AG04450 (cell line): ENCODE measurements around the gene BZW2. TPM values are rescaled to one million over a fixed set of nuclear protein-coding genes. Genes with fewer than 3 reads are reported as not detected.
"Not testable (repeated sequence)": the region's sequence is repeated elsewhere in the genome, so short reads cannot be mapped to it uniquely, and the experiment has no call there.

ENCODE experiments used
- CTCF ChIA-PET: fragments of 300-600, 350-600 bp; formaldehyde crosslinking; extraction: SDS; loops from one replicate; lab custom pipeline; 2022; ENCODE audit warnings: antibody characterized with exemption, inconsistent platforms; lab: Charles Lee
- POLR2A ChIA-PET: fragments of 350-600 bp; formaldehyde crosslinking; extraction: SDS; loops from one replicate; lab custom pipeline; 2021; ENCODE audit warnings: antibody characterized with exemption, inconsistent platforms; lab: Yijun Ruan, JAX
- DNase-seq: peaks from one replicate; pipeline ENCODE4 v3.0.0-alpha.2; 2011; ENCODE audit warnings: low read depth, low spot score
- H3K27ac ChIP-seq: one replicate; pipeline ENCODE4 v1.5.1; 2012; ENCODE audit warnings: low read depth, low read length, control low read depth
- H3K27me3 ChIP-seq: one replicate; pipeline ENCODE4 v1.6.0; 2012; ENCODE audit warnings: low read length; ENCODE audit not compliant: control insufficient read depth, insufficient read depth
- H3K4me3 ChIP-seq: 2 replicates; pipeline ENCODE4 v1.5.1; 2011; ENCODE audit warnings: mild to moderate bottlenecking, low read depth, low read length, control low read depth
- H3K9me3 ChIP-seq: 2 replicates; pipeline ENCODE4 v1.5.1; 2012; ENCODE audit warnings: low read length; ENCODE audit not compliant: control insufficient read depth, insufficient read depth
- polyA plus RNA-seq: library from polyadenylated mRNA; depleted of rRNA; stranded (reverse); fragments of >200 nt; gene quantifications from 2 replicates; pipeline ENCODE4 v1.2.3, GENCODE V29; 2011
- TF ChIP-seq, protein P1 (sequence below): IDR thresholded peaks from 2 replicates; pipeline ENCODE4 v1.5.1; 2011; ENCODE audit warnings: low read depth, low read length, control low read depth, inconsistent platforms

BZW2 gene
- polyA plus RNA-seq, 1 experiment = 84.4 TPM

DNA sequence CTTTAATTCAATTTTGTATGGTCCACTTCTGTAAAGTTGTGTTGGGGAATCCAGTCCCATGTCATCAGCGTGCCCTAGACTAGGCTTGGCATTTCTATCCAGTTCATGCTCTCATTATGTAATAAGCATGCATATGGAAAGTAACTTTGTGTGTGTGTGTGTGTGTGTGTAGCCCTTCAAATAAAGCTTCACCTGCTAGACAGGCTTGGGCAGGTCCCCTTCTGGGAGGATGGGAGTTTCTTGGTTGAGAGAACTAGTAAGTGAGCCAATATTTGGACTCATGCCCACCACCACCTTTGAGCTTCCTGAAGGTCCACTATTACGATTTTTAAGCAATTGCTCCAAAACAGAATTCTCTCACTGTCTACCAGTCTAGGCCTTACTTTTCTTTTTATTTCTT lies 6.9 kb downstream of the BZW2 start:
- no peak overlapping the region for H3K4me3 ChIP-seq
- no peaks in the 10 kb centered on the region for H3K27me3 ChIP-seq
- H3K27ac ChIP-seq = no peak overlapping the region
- CTCF ChIA-PET = no interaction called here
- H3K9me3 ChIP-seq = no peaks in the 10 kb centered on the region
- DNase-seq = no peak
- POLR2A ChIA-PET = no interaction called here
- TF ChIP-seq, protein P1, sequence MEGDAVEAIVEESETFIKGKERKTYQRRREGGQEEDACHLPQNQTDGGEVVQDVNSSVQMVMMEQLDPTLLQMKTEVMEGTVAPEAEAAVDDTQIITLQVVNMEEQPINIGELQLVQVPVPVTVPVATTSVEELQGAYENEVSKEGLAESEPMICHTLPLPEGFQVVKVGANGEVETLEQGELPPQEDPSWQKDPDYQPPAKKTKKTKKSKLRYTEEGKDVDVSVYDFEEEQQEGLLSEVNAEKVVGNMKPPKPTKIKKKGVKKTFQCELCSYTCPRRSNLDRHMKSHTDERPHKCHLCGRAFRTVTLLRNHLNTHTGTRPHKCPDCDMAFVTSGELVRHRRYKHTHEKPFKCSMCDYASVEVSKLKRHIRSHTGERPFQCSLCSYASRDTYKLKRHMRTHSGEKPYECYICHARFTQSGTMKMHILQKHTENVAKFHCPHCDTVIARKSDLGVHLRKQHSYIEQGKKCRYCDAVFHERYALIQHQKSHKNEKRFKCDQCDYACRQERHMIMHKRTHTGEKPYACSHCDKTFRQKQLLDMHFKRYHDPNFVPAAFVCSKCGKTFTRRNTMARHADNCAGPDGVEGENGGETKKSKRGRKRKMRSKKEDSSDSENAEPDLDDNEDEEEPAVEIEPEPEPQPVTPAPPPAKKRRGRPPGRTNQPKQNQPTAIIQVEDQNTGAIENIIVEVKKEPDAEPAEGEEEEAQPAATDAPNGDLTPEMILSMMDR = no peak

DNA sequence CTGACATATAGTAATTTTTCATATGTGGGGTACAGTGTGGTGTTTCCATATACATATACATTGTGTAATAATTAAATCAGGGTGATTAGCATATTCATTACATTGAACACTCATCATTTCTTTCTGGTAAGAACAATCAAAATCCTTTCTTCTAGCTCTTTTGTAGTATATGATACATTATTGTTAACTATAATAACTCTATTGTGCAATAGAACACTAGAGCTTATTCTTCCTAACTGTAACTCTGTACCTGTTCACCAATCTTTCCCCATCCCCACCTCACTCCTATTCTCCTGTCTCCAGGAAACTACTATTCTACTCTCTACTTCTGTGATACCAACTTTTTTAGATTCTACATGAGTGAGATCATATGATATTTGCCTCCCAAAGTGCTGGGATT lies 9.4 kb downstream of the BZW2 start:
- no peaks in the 10 kb centered on the region for H3K9me3 ChIP-seq
- H3K27ac ChIP-seq = no peak overlapping the region
- H3K27me3 ChIP-seq = no peaks in the 10 kb centered on the region
- POLR2A ChIA-PET = no interaction called here
- TF ChIP-seq, protein P1 = no peak
- no peak overlapping the region for H3K4me3 ChIP-seq
- CTCF ChIA-PET = interaction anchor here (0.8 kb wide), 1 partner anchor 12 kb away, joined by 3 read pairs; no protein-coding TSS in a partner anchor
- DNase-seq = no peak

DNA sequence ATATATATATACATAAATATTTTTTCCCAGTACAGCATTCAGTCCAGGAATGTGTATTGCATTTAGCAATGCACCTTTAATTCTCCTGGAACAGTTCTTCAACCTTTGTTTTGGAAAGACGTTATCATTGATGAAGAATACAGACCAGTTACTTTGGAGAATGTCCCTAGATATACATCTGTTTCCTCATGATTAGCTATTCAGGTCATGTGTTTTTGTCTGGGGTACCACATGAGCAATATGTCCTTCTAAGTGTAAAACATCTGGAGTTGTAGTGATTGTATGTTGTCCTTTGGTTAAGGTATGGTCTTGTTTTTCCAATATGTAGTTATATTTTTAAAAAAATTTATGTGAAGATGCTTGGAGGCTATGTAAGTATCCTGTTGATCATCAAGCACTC lies 10.2 kb downstream of the BZW2 start:
- DNase-seq = no peak
- Histone ChIP-seq H3K4me3 (no peak overlapping the region), H3K9me3 (no peaks in the 10 kb centered on the region), H3K27me3 (no peaks in the 10 kb centered on the region), H3K27ac (no peak overlapping the region)
- ChIA-PET POLR2A (interaction anchor here (2.3 kb wide), 1 partner anchor 12 kb away, joined by 6 read pairs; no protein-coding TSS in a partner anchor), CTCF (interaction anchor here (0.6 to 1.1 kb wide), 4 partner anchors 8 to 262 kb away, joined by 3 read pairs; no protein-coding TSS in a partner anchor)
- TF ChIP-seq, protein P1 = no peak

DNA sequence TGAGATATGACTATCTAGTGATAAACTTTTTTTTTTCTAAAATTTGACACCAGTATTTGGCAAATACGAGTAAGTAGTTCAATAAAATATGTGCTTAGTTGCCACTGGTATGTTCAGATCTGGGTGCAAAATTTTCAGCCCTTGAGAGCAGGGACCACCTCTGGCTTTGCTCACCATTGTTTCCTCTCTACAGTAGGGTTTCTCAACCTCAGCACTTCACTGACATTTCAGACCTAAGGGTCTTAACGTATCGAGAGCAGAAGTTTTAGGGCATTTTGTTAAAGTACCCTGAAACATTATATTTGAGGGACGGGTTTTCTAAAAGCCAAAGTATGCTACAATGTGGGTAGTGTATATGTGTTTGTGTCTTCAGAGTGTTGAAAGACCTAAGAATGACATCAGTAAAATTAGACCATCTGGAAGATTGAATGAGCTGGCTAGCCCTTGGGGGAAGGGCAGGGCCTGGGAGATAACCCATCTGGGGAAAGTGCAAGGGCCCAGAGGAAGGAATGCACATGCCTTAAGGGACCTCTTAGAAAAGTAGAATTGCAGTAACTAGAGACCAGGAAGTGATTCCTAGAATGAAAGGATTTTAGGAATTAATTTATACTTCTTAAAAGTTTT lies 11.8 kb downstream of the BZW2 start:
- Histone ChIP-seq H3K27me3 (no peaks in the 10 kb centered on the region), H3K9me3 (no peaks in the 10 kb centered on the region), H3K27ac (peak overlapping the region; percentile 75), H3K4me3 (no peak overlapping the region)
- POLR2A ChIA-PET = interaction anchor here (1.4 to 2.3 kb wide), 2 partner anchors 10 to 11 kb away, joined by 6 to 11 read pairs; partner anchors contain the start of genes ANKMY2 and BZW2
- CTCF ChIA-PET = interaction anchor here (1.0 to 1.4 kb wide), 4 partner anchors 10 to 37 kb away, joined by 3 to 4 read pairs (median 3); no protein-coding TSS in a partner anchor
- TF ChIP-seq, protein P1 = peak; percentile 58
- DNase-seq = peak; percentile 85

DNA sequence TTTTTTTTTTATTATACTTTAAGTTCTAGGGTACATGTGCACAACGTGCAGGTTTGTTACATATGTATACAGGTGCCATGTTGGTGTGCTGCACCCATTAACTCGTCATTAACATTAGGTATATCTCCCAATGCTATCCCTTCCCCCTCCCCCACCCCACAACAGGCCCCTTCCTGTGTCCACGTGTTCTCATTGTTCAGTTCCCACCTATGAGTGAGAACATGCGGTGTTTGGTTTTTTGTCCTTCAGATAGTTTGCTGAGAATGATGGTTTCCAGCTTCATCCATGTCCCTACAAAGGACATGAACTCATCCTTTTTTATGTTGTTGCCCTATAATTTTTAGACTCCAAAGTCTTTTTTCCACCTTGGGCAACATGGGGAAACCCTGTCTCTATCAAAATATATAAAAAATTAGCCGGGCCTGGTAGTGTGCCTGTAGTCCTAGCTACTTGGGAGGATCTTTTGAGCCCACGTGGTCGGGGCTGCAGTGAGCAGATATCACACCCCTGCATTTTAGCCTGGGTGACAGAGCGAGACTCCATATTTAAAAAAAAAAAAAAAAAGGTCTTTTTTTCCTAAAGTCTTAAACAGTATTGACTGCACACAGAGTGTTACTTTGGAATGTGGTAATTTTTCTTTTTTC lies 14.0 kb downstream of the BZW2 start:
- DNase-seq, POLR2A ChIA-PET, H3K27ac ChIP-seq, H3K9me3 ChIP-seq, H3K4me3 ChIP-seq, H3K27me3 ChIP-seq, CTCF ChIA-PET: not testable (repeated sequence)
